ENCODE data around the gene DTX3.

DNA sequence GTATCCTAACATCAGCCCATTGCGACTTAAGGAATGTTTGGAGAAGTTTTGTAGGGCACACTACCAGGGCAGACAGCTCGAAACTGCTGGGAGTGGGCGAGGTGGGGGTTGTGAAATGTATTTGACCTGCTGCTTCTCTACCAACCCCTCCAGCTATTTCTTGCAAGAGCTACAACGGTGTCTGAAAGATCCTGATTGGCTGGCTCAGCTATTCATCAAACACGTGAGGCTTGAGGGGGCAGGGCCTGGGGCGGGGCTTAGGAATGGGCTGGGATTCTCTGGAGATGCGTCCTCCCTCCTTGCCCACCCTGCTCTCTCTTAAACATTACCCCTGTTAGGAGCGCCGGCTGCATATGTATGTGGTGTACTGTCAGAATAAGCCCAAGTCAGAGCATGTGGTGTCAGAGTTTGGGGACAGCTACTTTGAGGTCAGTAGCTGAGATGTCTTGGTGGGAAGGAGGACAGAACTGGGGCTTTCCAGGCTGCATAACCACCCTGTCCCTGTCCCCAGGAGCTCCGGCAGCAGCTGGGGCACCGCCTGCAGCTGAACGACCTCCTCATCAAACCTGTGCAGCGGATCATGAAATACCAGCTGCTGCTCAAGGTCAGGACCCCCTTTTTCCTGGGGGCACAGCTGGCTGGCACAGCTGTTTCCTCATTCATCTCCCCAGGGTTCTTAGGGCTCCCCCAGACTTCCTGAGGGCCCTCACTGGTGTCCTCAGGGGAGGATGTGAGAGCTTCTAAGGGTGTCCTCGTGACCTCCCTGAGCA lies 9.7 kb downstream of the DTX3 start:
- TF ChIP-seq, protein P1, sequence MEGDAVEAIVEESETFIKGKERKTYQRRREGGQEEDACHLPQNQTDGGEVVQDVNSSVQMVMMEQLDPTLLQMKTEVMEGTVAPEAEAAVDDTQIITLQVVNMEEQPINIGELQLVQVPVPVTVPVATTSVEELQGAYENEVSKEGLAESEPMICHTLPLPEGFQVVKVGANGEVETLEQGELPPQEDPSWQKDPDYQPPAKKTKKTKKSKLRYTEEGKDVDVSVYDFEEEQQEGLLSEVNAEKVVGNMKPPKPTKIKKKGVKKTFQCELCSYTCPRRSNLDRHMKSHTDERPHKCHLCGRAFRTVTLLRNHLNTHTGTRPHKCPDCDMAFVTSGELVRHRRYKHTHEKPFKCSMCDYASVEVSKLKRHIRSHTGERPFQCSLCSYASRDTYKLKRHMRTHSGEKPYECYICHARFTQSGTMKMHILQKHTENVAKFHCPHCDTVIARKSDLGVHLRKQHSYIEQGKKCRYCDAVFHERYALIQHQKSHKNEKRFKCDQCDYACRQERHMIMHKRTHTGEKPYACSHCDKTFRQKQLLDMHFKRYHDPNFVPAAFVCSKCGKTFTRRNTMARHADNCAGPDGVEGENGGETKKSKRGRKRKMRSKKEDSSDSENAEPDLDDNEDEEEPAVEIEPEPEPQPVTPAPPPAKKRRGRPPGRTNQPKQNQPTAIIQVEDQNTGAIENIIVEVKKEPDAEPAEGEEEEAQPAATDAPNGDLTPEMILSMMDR (IDR thresholded peaks at IDR 0.05), result no peak
- no peak for TF ChIP-seq ZFX (IDR thresholded peaks at IDR 0.05; ENCODE audit: borderline replicate concordance)
